RWPE2 (cell line): ENCODE results near the gene KRTAP5-10.
"Not testable (repeated sequence)": the region's sequence is repeated elsewhere in the genome, so short reads cannot be mapped to it uniquely, and the experiment has no call there.

Experiments
- ATAC-seq: fragments of 200-7000 bp; cut with Tn5 transposase; 3 replicates; pipeline ENCODE4 v1.9.1; 2021; ENCODE audit warnings: low read depth
- DNase-seq: peaks from one replicate; pipeline ENCODE4 v3.0.0-alpha.2; 2020; ENCODE audit warnings: low spot score
- H3K27ac ChIP-seq: fragments of 450-650 bp; 2 replicates; pipeline ENCODE4 v1.5.1; 2017; ENCODE audit warnings: mild to moderate bottlenecking; ENCODE audit not compliant: poor library complexity, severe bottlenecking
- H3K27me3 ChIP-seq: fragments of 250-450 bp; sonication (Bioruptor Pico); 2 replicates; pipeline ENCODE4 v1.5.1; 2021; ENCODE audit warnings: mild to moderate bottlenecking, moderate library complexity; ENCODE audit not compliant: insufficient read depth, poor library complexity, severe bottlenecking
- H3K36me3 ChIP-seq: fragments of 250-450 bp; sonication (Bioruptor Pico); 2 replicates; pipeline ENCODE4 v1.5.1; 2020; ENCODE audit warnings: low read depth, mild to moderate bottlenecking, moderate library complexity
- H3K4me1 ChIP-seq: fragments of 250-450 bp; sonication (Bioruptor Pico); 2 replicates; pipeline ENCODE4 v1.5.1; 2021; ENCODE audit warnings: mild to moderate bottlenecking, moderate library complexity; ENCODE audit not compliant: insufficient read depth, poor library complexity, severe bottlenecking
- H3K4me3 ChIP-seq: fragments of 250-450 bp; sonication (Bioruptor Pico); 2 replicates; pipeline ENCODE4 v1.5.1; 2021; ENCODE audit warnings: mild to moderate bottlenecking, moderate library complexity; ENCODE audit not compliant: severe bottlenecking
- H3K9me3 ChIP-seq: fragments of 250-450 bp; sonication (Bioruptor Pico); 2 replicates; pipeline ENCODE4 v1.5.1; 2021; ENCODE audit warnings: mild to moderate bottlenecking, moderate library complexity; ENCODE audit not compliant: severe bottlenecking
- CTCF ChIP-seq: fragments of 450-650 bp; IDR thresholded peaks from one replicate; pipeline ENCODE4 v1.5.1; 2017; ENCODE audit warnings: mild to moderate bottlenecking, moderate library complexity; ENCODE audit not compliant: poor library complexity, severe bottlenecking

The KRTAP5-10 gene

GRCh38 chr11:71588822-71589545, 23.6 kb downstream of the KRTAP5-10 start:
- H3K27me3 ChIP-seq, H3K27ac ChIP-seq, H3K36me3 ChIP-seq, ATAC-seq, H3K9me3 ChIP-seq, DNase-seq, H3K4me1 ChIP-seq, H3K4me3 ChIP-seq: not testable (repeated sequence)

GRCh38 chr11:71589546-71589920, 24.2 kb downstream of the KRTAP5-10 start:
- not testable (repeated sequence) for H3K4me1 ChIP-seq, ATAC-seq, DNase-seq, H3K27ac ChIP-seq, H3K4me3 ChIP-seq, H3K9me3 ChIP-seq, H3K36me3 ChIP-seq, H3K27me3 ChIP-seq

- H3K4me1 ChIP-seq, H3K27me3 ChIP-seq, DNase-seq, H3K9me3 ChIP-seq, H3K27ac ChIP-seq, H3K4me3 ChIP-seq, ATAC-seq, H3K36me3 ChIP-seq: not testable (repeated sequence)
These were observed 37.9 kb downstream of the KRTAP5-10 start for GRCh38 chr11:71603221-71603620.

- not testable (repeated sequence) for H3K27me3 ChIP-seq, ATAC-seq, H3K36me3 ChIP-seq, H3K9me3 ChIP-seq, H3K4me3 ChIP-seq, H3K4me1 ChIP-seq, DNase-seq, H3K27ac ChIP-seq
- peak; percentile 51 for TF ChIP-seq CTCF
These were observed 39.6 kb downstream of the KRTAP5-10 start for GRCh38 chr11:71604798-71605488.

GRCh38 chr11:71606853-71607519, 41.6 kb downstream of the KRTAP5-10 start:
- ATAC-seq, H3K36me3 ChIP-seq, H3K4me3 ChIP-seq, H3K27ac ChIP-seq, H3K9me3 ChIP-seq, H3K4me1 ChIP-seq, H3K27me3 ChIP-seq, DNase-seq: not testable (repeated sequence)

- not testable (repeated sequence) for DNase-seq, H3K27ac ChIP-seq, H3K9me3 ChIP-seq, ATAC-seq, H3K4me1 ChIP-seq, H3K36me3 ChIP-seq, H3K27me3 ChIP-seq
- peak overlapping the region; percentile 17 for H3K4me3 ChIP-seq
These were observed 42.3 kb downstream of the KRTAP5-10 start for GRCh38 chr11:71607520-71608216.

GRCh38 chr11:71608272-71608671, 42.9 kb downstream of the KRTAP5-10 start:
- H3K9me3 ChIP-seq, DNase-seq, H3K27me3 ChIP-seq, H3K4me1 ChIP-seq, ATAC-seq, H3K27ac ChIP-seq, H3K36me3 ChIP-seq: not testable (repeated sequence)
- H3K4me3 ChIP-seq: peak overlapping the region; percentile 17

- H3K27ac ChIP-seq, DNase-seq, ATAC-seq, H3K36me3 ChIP-seq, H3K27me3 ChIP-seq, H3K9me3 ChIP-seq, H3K4me3 ChIP-seq: not testable (repeated sequence)
- peaks cover 13% of the 10 kb centered on the region for H3K4me1 ChIP-seq
These were observed 46.0 kb downstream of the KRTAP5-10 start for GRCh38 chr11:71611218-71611910.

GRCh38 chr11:71613931-71614330, 48.6 kb downstream of the KRTAP5-10 start:
- H3K4me1 ChIP-seq: peaks cover 18% of the 10 kb centered on the region
- not testable (repeated sequence) for ATAC-seq, H3K9me3 ChIP-seq, H3K27ac ChIP-seq, H3K27me3 ChIP-seq, H3K36me3 ChIP-seq, DNase-seq, H3K4me3 ChIP-seq
